ENCODE results near the gene DZIP1L.

GRCh38 chr3:138125548-138126221, 10.3 kb upstream of the DZIP1L start:
- TF ChIP-seq CTCF (IDR thresholded peaks at IDR 0.05; ENCODE audit: borderline replicate concordance, extremely low read depth, low read length, poor library complexity, severe bottlenecking) (no peak), EZH2 (IDR thresholded peaks at IDR 0.05; ENCODE audit: borderline replicate concordance, low read depth, low read length, severe bottlenecking) (no peak)

Measured in DND-41 (cell line).